Measurements from ENCODE around the gene STOML2.

The STOML2 gene

DNA sequence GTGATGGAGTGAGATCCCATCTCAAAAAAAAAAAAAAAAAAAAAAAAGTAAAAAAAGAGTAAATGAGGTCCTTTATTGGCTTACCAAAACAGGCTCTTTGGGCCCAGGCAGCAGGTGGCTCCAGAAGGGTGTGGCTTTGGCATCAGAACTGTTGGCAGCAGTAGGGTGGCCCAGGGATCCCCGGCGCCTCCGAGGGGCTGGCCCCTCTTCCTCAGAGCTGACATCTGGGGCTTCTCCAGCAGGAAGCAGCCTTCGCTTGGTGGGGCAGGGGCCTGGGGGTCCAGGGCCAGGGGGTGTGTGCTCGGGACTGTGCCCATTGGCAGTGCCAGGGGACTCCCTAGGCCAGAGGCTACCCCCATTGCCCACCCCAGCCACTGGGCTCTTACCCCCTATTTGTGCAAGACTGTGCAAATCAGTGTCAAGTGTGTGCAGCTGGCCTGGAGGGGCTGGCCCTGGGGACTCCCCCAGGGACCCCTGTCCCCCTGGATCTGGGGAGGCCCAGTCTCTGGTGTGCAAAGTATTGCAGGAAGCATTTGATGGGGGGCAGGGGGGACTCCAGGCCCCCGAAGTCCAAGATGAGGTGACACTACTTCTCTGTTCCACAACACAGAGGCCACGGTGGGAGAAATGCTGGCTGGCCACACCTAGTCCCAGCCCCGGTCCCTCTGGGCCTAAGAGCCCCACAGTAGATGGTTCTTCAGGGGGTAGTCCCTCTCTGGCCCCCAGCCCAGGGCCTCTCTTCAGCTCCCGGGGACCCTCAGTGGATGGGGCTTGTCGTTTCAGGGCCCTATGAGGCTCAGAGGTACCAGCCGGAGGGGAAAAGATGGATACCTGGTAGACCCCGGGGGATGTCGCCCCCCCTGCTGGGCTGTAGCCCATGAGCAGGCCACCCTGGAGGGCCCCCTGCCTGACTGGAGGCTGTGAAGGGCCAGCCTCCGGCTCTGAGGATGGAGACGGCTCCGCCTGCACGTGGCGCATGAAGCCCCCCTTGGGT is 4.7 kb upstream of the STOML2 start:
- no peak for DNase-seq

DNA sequence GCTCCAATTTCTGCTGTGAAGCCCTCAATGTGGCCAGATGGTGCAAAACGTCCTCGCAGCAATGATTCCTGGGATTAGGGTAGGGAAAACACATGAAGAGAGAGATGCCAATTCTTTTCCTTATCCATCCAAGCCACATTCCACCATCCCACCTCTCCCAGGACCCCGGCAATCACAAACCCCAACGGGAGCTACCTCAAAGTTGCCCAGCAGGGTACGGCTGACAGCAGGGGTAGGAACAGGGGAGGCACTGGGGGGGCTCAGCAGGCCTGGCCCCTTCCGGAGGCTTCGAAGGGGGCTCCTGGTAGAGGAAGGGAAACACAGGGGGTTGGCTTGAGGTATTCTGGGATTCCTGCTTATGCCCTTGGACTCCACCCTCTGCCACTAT is 3.4 kb upstream of the STOML2 start:
- no peak for DNase-seq

DNA sequence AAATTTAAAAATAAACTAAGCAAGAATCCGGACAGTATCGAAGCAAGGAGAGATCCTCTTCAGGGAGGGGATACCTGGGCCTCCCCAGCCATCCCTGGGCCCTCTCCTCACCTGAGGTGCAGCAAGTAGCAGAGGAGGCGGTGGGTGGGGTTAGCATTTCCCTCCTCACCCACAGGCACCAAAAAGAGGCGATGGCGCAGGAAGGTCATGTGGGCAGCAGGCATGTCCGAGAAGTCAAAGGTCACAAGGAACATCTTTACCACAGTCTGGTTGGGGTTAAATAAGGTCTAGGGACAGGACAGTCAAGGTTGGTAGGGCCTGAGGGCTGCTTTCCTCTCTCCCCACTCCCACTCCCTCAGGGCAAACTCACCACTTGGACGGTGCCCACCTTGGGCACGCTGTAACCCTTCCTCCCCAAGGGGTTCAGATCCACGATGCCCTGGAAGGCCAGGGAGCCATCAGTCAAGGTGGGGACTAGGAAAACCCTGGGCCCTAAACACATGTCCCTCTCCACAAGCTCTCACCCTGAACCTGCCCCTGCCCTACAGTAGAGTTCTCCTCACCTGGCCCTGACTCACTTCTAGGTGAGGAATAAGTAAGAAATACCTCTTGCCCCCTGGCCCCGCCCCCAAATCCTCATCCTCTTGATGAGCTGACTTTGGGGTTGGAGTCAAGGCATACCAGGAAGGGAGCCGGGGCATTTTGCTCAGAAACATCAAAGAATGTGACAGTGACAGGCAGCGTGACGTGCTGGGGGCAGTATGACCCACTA is 2.8 kb upstream of the STOML2 start:
- no peak for DNase-seq

DNA sequence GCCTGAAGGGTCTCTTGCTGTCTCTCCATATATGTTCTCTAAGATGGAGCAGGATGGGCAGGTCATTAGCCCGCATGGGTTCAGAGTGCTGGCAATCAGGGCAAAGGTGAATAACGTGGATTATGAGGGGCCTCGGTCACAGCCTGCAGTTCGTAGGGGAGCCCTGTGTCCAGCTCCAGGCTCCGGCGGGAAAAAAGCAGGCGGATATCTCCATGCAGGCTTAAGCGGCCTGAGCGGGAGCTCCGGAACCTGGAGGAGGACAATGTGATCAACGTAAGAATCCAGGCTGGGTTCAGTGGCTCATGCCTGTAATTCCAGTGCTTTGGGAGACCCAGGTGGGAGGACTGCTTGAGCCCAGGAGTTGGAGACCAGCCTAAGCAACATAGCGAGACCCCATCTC is 2.2 kb upstream of the STOML2 start:
- no peak for DNase-seq

DNA sequence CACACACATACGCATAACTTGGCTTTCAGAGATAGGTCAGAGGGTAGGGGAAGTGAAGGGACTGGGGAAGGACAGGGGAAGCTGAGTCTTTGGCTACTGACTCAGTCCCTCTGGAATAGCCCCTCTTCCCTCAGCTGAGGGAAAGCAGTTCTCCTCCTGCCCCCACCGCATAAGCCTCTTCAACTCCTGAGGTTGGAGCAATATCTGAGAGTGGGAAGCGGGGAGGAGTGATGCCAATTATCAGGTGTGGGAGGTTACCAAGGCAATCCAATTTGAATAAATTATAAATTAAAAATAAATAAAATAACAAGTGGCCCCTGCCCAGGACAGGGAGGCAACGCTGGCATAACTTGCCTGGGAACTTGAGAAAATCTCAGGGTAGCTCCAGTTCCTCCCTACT is 1.7 kb upstream of the STOML2 start:
- DNase-seq = no peak

DNA sequence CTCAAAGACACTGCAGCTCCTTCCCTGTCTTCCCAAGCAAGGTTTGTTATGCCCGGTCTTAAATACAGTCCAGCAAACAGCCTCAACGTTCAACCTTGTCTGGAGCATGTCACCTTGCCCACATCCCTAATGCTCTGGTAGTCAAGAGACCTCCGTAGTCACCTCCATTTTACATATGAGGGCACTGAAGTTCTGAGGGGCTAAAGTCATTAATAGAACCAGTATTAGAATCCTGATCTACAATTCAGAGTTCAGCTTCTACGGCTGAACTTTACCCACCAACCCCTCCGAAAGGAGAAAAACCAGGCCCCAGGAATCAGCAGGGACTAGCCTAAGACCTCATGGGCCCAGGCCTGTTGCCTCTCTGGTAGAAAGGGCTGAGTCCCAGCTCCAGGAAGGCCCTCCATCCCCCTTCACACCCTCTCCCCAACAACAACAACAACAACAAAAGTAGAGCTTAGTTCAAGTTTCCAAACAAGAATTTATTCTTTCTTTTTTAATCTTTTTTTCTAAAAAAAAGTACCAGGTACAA is 795 bp upstream of the STOML2 start:
- no peak for DNase-seq

DNA sequence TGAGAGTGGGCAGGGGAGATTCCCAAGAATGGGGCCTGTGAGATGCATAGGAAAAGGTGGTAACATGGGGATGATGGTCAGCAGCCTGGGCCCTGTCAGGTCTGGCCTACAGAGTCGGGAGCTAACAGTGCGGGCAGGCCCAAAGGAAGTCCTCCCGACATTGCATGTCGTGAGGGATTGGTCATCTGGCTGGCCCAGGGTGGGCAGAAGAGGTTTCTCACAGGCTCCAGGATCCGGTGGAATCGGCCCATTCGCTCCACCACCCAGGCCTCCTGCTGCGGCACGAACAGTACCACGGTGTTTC is 514 bp downstream of the STOML2 start:
- DNase-seq = no peak

DNA sequence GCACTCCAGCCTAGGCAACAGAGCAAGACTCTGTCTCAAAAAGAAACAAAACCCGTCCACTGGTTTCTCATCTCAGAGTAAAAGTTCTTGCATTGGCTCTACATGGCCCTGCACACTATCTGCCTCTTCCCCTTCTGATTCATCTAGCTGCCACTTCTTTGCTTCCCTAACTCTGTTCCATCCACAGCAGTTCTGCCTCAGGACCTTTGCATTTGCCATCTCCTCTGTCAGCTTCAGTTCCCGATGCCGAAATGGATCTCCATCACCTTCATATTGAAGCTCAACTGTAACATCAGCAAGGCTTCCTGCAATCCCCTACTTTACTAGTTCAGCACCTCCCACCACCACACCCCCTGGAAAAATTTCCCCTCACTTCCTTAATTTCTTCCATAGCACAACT is 5.4 kb downstream of the STOML2 start:
- no peak for DNase-seq

DNA sequence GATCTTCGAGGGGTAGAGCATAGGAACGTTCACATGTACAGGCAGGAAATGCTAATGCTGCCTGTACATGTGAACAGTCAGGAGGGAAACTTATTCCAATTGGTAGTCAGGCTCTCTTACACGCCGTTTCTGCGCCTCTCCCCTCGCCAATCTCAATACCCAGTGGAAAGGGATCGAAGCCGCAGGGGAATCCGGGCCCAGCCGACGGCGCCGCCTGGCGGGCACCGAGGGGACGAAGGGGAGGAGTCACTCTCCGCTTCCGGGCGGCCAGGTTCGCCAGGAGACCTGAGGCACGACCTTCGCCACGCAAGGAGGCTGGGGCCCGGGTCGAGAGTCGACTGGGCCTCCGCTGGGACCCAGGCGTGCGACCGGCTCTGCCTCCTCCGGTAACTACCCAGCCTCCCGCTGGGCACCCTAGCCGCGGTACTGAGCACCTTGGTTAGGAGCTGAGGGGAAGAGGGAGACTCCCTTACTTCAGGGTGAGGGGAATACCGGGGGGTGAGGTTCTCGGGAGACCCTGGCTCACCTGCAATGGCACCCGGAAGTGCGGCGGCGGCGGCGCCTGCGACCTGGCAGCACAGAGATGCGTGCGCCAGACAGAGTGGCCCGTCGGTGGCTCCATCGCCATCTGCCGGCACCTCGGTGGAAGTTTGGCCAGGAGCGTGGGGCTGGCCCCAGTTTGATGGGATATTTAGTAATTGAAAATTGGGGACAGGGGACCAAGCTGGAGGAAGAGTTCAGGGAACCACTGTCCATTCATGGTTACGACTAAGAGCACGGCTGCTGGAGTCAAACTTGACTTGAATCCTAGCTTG is 6.7 kb downstream of the STOML2 start, which contains the start of gene PIGO:
Gene PIGO (minus strand): TSS at position 557 of the 815 bp plus-strand sequence. CDS start 1,026 bp downstream, outside the sequence.
- peak; percentile 40 for DNase-seq

DNA sequence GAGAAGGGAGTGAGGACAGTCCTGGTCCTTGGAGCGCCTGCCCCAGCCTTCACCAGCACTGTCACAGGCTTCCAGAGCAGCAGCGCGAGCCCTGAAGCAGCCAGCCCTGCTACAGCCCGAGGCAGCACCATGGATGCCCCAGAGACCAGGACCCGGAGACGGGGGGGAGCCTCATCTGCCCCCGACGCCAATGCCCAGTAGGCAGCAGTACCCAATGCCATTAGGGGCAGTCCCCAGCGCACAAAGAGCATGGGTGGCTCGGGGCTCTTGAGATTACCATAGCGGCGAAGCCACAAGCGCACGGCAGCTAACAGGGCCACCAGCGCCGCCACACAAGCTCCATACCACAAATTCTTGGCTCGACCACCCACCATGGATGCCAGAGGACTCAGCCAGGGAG is 11.4 kb downstream of the STOML2 start:
- no peak for DNase-seq

DNA sequence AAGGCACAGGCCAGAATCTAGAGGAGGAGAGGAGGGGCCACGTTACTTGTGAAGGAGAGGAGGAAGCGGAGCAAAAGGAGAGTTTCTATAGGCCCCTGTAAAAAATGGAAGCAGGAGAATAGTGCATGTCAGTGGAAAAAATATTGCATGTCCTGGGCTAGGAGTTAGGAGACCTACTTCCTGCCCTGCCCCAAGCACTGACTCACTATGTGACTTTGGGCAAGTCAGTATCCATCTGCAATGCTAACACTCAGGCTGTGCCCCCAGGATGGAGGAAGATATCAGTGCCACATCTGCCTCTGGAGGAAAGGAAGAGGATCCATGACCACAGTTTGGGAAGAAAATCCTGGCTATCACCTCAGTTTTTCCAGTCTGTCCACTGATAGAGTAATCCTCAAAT is 13.5 kb downstream of the STOML2 start:
- no peak for DNase-seq

DNA sequence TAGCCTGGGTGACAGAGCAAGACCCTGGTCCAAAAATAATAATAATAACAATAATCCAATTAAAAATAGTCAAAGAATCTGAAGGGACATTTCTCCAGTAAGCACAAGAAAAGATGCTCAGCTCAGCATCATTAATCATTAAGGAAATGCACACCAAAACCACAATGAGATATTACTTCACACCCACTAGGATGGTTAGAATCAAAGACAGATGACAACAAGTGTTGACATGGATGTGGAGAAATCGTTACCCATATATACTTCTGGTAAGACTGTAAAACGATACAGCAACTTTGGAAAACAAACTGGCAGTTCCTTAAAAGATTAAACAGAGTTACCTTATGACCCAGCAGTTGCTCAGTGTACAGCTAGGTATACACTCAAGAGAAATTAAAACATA is 17.9 kb downstream of the STOML2 start:
- DNase-seq = no peak

DNA sequence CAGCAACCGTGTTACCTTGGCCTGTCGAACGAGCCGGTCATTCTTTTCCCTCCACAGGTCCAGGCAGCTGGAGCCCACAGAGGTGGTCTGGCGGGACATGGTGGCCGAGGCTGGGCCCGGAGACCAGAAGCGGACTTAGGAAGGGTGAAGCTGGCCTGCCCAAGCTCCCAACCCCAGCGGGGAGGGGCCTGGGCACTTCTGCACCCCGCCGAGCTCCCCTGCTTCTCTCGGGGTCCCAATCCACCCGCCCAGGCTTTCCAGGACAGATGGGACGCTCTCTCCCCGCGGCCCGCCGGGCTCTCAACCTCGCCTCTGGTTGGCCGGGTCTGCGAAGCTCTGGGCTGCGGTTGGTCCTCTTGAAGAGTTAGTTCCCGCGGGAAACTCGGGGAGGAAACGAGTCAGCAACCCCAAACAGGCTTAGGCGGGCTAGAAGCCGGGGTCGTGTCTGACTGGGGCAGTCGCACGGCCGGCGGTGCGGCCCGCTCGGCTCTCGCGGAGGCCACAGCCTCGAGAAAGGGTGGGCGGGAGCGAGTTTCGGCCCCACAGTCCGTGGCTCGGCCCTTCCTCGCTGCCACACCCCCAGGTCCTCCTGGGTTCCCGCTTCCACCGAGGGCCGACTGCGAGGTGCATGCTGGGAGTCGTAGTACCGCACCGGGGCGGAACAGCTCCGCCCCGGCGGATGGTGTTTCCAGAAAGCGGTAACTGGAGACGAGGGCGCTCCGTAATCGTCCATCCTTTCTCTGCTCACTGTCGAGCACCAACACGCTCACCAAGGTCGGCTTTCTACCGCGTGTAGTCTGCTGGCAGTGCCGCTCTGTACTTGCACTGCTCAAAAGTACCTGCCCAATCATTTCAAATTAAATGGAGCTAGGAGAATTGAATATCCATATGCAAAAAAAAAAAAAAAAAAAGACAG is 23.2 kb downstream of the STOML2 start, which contains the start of gene FANCG:
Gene FANCG (minus strand): TSS at position 517 of the 916 bp plus-strand sequence. CDS start 418 bp downstream, at position 99.
- peak; percentile 46 for DNase-seq

DNA sequence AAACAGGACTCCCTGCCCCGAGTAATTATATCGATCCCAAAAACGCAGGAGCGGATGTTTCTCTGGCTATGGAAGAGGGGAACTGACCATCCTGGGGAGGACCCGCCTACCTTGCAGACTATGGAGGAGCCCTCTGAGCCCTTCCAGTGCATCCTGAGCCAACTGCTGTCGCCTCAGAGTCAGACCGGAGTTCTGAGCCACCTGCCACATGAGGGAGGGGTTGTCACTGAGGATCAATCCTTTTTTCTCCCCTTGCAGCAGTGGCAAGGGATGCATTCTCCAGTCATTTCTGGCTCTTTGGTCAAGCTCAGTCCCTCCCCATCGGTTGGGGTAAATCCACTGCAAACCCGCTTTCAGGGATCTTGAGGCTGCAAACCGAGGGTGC is 23.9 kb downstream of the STOML2 start:
- DNase-seq = no peak

DNA sequence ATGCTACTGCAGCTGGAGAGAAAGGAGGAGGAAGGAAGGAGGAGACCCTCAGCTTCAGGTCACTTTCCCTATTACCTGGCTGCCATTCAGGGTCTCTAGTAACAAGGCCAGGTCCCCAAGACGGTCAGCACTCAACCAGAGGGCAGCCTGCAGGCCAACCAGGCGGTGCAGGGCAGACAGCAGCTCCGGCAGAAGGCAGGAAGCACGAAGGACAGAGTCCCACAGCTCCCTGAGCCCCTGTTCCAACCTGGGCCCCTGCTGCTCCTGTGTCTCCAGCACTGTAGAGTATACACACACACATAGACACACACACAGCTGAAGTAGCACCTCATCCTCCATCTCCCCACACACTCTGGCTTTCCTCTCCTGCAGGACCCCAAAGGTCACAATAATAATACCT is 24.9 kb downstream of the STOML2 start:
- DNase-seq = no peak

DNA sequence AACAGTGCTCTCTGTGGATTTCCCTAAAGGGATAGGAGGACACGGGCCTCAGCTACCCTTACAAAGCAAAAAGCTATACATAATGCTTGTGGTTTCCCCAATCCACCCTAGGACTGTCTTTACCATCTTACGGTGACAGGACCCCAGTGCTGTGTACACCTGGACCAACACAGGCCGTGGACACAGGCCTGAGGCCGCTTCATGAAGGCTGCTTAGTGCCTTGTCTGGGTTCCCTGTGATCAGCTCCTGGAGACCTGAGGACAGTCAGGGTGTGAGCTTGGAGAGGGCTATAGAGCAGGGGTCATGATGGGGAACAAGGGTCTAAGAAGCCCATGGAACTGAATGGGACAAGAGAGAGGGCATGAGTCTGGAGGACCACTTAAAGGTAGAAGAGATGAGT is 26.1 kb downstream of the STOML2 start:
- DNase-seq = no peak

DNA sequence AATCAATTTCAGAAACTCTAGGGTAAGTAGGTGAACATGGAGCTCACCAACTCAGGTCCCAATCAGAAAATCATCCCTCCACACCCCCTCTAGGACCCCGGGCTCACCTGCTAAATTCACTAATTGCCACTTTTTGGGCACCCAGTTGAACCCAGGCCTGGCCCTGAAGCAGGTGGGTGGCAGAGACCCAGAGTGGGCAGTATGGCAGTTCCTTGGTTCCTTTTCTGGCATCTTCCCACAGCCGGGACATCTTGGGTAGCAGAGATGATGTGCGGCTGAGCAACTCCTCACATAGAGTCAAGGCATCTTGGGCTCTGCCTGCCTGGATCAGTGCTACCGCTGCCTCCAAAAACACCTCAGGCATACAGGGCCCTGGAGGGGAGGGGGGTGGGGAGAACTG is 27.6 kb downstream of the STOML2 start:
- no peak for DNase-seq

DNA sequence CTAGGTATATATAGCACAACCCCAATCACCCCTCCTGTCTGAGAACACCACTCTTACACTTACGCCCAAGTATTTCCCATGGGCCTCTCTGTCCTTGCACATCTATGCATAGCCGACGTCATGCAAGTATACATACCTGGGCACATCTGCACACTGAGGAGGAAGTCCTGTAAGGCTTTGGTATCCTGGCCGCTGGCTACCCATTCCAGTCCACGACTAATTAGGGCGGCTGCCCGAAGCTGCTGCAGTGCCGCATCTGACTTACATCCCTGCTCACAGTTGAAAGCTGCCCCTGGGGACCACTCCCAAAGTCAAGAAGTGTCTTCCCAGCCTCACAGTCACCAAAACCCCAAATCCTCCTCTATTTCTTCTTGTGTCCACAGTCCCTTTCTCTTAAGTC is 28.1 kb downstream of the STOML2 start:
- DNase-seq = no peak

DNA sequence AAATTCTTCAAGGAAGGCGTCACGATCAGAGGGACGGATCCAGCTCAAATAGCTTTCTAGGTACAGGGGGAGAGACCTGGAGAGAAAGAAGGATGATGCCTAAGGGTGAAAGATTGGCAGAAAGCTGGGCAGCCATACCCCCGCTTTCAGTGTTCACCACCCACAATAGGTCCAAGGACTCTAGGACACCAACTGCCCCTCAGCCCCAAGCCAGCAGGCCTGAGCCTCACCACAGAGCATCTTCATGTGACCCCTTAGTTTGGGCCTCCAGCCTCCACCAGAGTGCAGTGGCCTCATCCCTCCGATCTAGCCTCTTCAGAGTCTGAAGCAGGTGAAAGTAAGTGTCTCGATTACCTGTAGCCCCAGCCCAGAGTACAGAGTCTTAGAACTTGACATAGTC is 28.8 kb downstream of the STOML2 start:
- DNase-seq = no peak

DNA sequence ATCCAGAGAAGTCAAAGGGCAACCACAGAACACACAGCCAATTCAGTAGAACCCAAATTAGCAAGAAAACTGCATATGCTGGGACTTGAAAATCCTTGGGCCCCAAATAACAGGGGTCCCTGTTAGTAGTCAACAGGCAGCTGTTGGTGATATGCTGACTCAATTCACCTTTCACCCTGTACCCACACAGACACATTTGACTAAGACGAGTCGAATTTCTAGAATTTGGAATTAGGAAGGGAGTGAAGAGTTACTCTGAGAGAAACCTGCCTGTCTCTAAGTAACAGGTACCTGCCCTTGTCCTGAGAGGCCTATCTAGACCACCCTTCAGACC is 29.7 kb downstream of the STOML2 start:
- DNase-seq = no peak

DNA sequence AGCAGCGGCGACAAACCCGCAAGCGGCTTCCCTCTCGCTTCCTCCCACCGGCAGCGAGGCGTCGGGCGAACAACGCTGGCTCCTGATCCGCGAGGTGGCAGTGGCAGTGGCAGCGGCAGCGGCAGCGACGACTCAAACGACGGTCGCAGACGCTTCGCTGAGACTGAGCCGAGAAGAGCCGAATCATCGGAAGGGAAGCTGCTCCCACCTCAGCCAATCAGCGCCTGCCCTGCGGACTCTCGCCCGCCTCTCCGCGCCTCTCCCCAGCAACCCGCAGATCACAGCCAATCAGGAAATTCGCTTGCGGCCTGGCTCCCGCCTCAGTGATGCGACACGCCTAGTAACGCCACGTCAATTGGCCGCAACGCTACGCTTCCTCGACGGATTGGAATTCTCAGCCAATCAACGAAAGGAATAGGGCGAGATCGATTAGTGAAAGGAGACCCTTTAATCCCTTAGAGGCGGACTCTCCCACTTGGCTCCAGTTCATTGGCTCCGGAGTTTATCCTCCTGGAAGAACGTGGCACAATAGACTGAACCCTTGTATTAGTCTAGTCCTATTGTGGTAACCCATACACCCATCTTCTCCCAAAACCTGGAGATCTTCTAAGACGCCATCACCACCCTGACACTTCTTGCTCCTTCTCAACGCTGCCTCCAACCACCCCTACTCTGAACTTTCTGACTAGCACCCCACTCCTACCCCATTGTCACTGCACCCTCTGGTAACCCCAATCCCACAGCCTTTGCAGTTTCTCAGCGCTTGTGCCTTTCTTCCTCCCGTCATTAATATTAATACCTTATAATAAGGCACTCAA is 30.3 kb downstream of the STOML2 start, which contains the start of gene VCP:
Gene VCP (minus strand): TSS at position 165 of the 818 bp plus-strand sequence. CDS start 272 bp downstream, outside the sequence.
- peak; percentile 81 for DNase-seq
